ENCODE data around the gene DHRS7. TPM values are rescaled to one million over a fixed set of nuclear protein-coding genes. Genes with fewer than 3 reads are reported as not detected.

Gene DHRS7
- total RNA-seq, 1 experiment from 2014 or later: 27.7 TPM

GRCh38 chr14:60160422-60160821, 4.8 kb downstream of the DHRS7 start:
- H3K27ac Mint-ChIP-seq: no peak overlapping the region; a peak in 1 of 7 replicates

More at GRCh38 chr14:60160422-60160821, 4.8 kb downstream of the DHRS7 start:
- Histone ChIP-seq H3K23ac (ENCODE audit: insufficient read length, low read depth, low read length) (no peak overlapping the region), H2BK15ac (ENCODE audit: low read depth, low read length) (no peak overlapping the region), H2BK120ac (ENCODE audit: low read depth, low read length, poor library complexity, severe bottlenecking) (no peak overlapping the region), H4K91ac (ENCODE audit: insufficient read length, low read depth, low read length) (no peak overlapping the region), H2AFZ (ENCODE audit: low read length) (no peak overlapping the region), H3K27me3 (ENCODE audit: insufficient read depth, low read length) (no peaks in the 10 kb centered on the region), H3K4ac (ENCODE audit: low read depth, low read length) (no peak overlapping the region), H3K56ac (ENCODE audit: insufficient read length, low read depth, low read length) (no peak overlapping the region), H3T11ph (ENCODE audit: low read length) (no peak overlapping the region), H3K9me3 (ENCODE audit: control insufficient read depth, low read depth, low read length) (no peaks in the 10 kb centered on the region), H3K23me2 (ENCODE audit: insufficient read length, low read depth, low read length, poor library complexity, severe bottlenecking) (peaks cover 7% of the 10 kb centered on the region), H2AK5ac (ENCODE audit: insufficient read length, low read length) (no peak overlapping the region), H2BK12ac (ENCODE audit: insufficient read length, low read depth, low read length) (no peak overlapping the region), H3K14ac (ENCODE audit: insufficient read depth, low read length) (no peak overlapping the region), H4K5ac (ENCODE audit: insufficient read length, low read depth, low read length) (no peak overlapping the region), H3K4me2 (ENCODE audit: insufficient read depth, insufficient read length, low read length) (no peak overlapping the region), H3K79me2 (ENCODE audit: insufficient read depth, low read length) (no peaks in the 10 kb centered on the region), H3K79me1 (ENCODE audit: insufficient read depth, low read depth, low read length, poor library complexity, severe bottlenecking) (no peaks in the 10 kb centered on the region), H3K18ac (ENCODE audit: insufficient read length, low read depth, low read length) (no peak overlapping the region), H3K4me1 (ENCODE audit: insufficient read depth, low read length) (peaks cover 6% of the 10 kb centered on the region; the same call in 1 of the 2 replicates), H3K27ac (ENCODE audit: insufficient read length, low read depth, low read length) (no peak overlapping the region), H4K20me1 (ENCODE audit: control insufficient read depth, insufficient read depth, insufficient read length) (no peaks in the 10 kb centered on the region), H3K9ac (ENCODE audit: extremely low read depth, insufficient read length, low read length) (no peak overlapping the region), H2BK5ac (ENCODE audit: insufficient read length, low read length) (no peak overlapping the region), H4K8ac (replicated peaks; ENCODE audit: insufficient read length, low read depth, low read length) (no peak overlapping the region), H2BK20ac (ENCODE audit: low read depth, low read length, poor library complexity, severe bottlenecking) (no peak overlapping the region)
- Mint-ChIP-seq H3K27me3 (ENCODE audit: low read depth) (no peaks in the 10 kb centered on the region), H3K4me1 (peaks cover 22 to 26% of the 10 kb centered on the region in 2 experiments), H3K36me3 (ENCODE audit: insufficient read depth in 1 of 3, low read depth in 3 of 3) (peaks cover 0 to 3% (median 2%) of the 10 kb centered on the region in 3 experiments; a peak in 2 of 7 replicates), H3K4me3 (no peak overlapping the region), H3K9me3 (no peaks in the 10 kb centered on the region)
- WGBS (ENCODE audit: extremely low coverage, insufficient read length, low lambda C conversion rate): no CpG with 5 or more reads among the region's 7 CpGs
- no peak for DNase-seq
- TF ChIP-seq CTCF (conservative IDR thresholded peaks at IDR 0.05): no peak

Data from H9 (cell line).